Activated CD4-positive, alpha-beta T cell treated with anti-CD3 and anti-CD28 coated beads, Interleukin-2, Interleukin-6, amounts not matched to agents 100 ng/mL and 50 ng/mL, durations not matched to agents 16 hours and 8 hours (primary cell): ENCODE data around the gene TLX1.

Experiments used
- DNase-seq: peaks from one replicate; pipeline ENCODE4 v3.0.0-alpha.2; 2020

TLX1 gene

GRCh38 chr10:101112799-101113594, 18.1 kb upstream of the TLX1 start:
- DNase-seq, result no peak

- DNase-seq, result no peak
Measured at GRCh38 chr10:101113890-101114403, 17.2 kb upstream of the TLX1 start.

DNA sequence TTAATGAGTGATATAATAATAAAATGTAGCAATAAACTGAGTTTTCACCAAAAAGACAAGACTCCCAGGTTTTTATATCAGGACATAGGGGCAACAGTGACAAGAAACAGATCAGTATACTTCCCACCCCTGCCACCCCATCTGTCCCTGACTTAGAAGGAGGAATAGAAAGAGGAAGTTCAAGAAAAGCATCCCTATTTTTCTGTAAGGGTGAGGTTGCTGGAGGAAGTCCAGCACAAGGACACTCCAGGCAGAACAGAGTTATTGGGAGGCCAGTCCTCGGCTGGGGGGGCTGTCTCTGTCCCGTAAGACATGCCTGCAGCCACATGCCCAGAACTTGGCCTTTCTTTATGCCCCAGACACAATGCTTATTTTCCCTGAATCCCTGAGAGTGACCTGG, 16.5 kb upstream of the TLX1 start:
- no peak for DNase-seq

- no peak for DNase-seq
Measured at GRCh38 chr10:101116754-101117153, 14.3 kb upstream of the TLX1 start.

GRCh38 chr10:101118031-101118430, 13.1 kb upstream of the TLX1 start:
- no peak for DNase-seq

DNA sequence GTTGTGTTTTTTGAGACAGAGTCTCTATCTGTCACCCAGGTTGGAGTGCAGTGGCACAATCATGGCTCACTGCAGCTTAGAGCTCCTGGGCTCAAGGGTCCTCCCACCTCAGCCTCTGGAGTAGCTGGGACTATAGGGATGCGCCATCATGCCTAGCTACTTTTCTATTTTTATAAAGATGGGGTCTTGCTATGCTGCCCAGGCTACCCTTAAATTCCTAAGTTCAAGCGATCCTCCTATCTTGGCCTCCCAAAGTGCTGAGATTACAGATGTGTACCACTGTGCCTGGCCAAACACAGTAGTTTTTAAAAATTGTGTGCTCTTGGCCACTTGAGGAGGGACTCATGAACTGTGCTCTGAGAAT, 10.6 kb upstream of the TLX1 start:
- no peak for DNase-seq

- peak; percentile 33 for DNase-seq
Measured at GRCh38 chr10:101120884-101121653, 10.0 kb upstream of the TLX1 start.

- no peak for DNase-seq
Measured at GRCh38 chr10:101121654-101122031, 9.5 kb upstream of the TLX1 start.

GRCh38 chr10:101122270-101123084, 8.6 kb upstream of the TLX1 start:
- no peak for DNase-seq

DNA sequence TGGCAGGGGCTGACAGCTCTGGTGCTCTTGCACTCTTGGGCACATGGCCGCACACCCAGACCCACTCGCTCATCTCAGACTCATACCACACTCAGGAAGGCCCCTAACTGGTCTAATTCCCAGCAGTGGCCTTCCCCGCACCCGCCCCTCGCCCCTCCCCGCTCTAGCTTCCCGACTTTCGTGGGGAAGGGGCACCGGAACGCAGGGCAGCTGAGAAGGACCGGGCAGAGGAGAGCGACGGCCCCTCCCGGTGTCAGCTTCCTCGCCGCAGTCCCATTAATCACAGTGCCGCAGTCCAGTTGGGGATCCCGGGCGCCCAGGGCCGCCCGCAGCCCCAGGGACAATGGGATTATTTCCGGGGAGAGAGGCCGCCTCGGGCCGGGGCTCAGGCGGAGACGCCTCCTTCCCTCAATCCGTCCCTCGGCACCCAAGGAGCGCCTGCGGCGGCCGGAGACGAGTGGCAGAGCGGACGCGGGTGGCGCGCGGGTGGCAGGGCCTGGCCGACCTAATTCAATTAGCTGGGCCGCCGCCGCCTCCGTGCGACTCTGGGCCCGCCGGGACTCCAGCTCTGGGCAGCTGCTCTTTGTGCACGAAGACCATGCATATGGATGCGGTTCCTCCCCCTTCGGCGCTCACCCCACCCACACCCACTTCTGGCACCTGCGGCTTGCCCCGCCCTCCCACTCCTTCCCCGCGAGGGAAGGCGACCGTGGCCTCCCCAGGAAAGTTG, 7.8 kb upstream of the TLX1 start:
- no peak for DNase-seq

- DNase-seq, result no peak
Measured at GRCh38 chr10:101123815-101124617, 7.1 kb upstream of the TLX1 start.

GRCh38 chr10:101124933-101125332, 6.2 kb upstream of the TLX1 start:
- no peak for DNase-seq

- DNase-seq, result no peak
Measured at GRCh38 chr10:101126684-101127628, 4.1 kb upstream of the TLX1 start.

GRCh38 chr10:101130141-101130540, 959 bp upstream of the TLX1 start:
- DNase-seq, result no peak

- no peak for DNase-seq
Measured at GRCh38 chr10:101131962-101132635, 999 bp downstream of the TLX1 start.

GRCh38 chr10:101132636-101133473, 1.8 kb downstream of the TLX1 start:
- no peak for DNase-seq

- no peak for DNase-seq
Measured at GRCh38 chr10:101133489-101134298, 2.6 kb downstream of the TLX1 start.
